Cardiac muscle cell (in vitro differentiated cells and primary cell): Measurements from ENCODE around the gene CAPN15. TPM values are rescaled to one million over a fixed set of nuclear protein-coding genes. Genes with fewer than 3 reads are reported as not detected.

ENCODE experiments used
- DNase-seq, 2 donors: peaks; one replicate each; pipeline versions ENCODE4 v3.0.0 to v3.0.0-alpha.2; 2010 to 2017; ENCODE audit warnings: low read depth in 1 of 2, low spot score in 1 of 2
- H3K27ac ChIP-seq: fragments of 200-600 bp; sonication (generic); 2 replicates; pipeline ENCODE4 v1.5.1; 2016
- H3K27me3 ChIP-seq: fragments of 200-600 bp; sonication (generic); 2 replicates; pipeline ENCODE4 v1.6.0; 2016; ENCODE audit warnings: control low read depth
- H3K36me3 ChIP-seq: fragments of 200-600 bp; sonication (generic); 2 replicates; pipeline ENCODE4 v1.5.1; 2016; ENCODE audit warnings: control low read depth
- H3K4me1 ChIP-seq: fragments of 200-600 bp; sonication (generic); 2 replicates; pipeline ENCODE4 v1.8.1; 2017; ENCODE audit warnings: low read depth, mild to moderate bottlenecking, mixed run types
- H3K4me3 ChIP-seq: fragments of 200-600 bp; sonication (generic); 2 replicates; pipeline ENCODE4 v1.5.1; 2016; ENCODE audit warnings: mild to moderate bottlenecking
- H3K9me3 ChIP-seq: fragments of 200-600 bp; sonication (generic); 2 replicates; pipeline ENCODE4 v1.5.1; 2017; ENCODE audit warnings: low read depth, mild to moderate bottlenecking, control low read depth
- CTCF ChIP-seq: IDR thresholded peaks from 2 replicates; pipeline ENCODE4 v1.5.1; 2012; ENCODE audit warnings: low read depth, mild to moderate bottlenecking, low read length
- polyA plus RNA-seq: library from polyadenylated mRNA; unstranded; fragments of >200 nt; fragmentation: Nextera tagmentation; extraction: Ambion mirVana; gene quantifications from 2 replicates; pipeline ENCODE4 v1.2.1, GENCODE V29; 2016
- total RNA-seq: library from RNA; depleted of rRNA; stranded (reverse); fragments of >200 nt; gene quantifications from 2 replicates; pipeline ENCODE4 v1.2.3, GENCODE V29; 2016

The CAPN15 gene
- total and polyA plus RNA-seq, 2 experiments from 2014 or later: 38.1 to 63.3 TPM

- Histone ChIP-seq H3K36me3 (no peaks in the 10 kb centered on the region), H3K4me3 (no peak overlapping the region), H3K27me3 (no peaks in the 10 kb centered on the region), H3K27ac (no peak overlapping the region), H3K9me3 (no peaks in the 10 kb centered on the region), H3K4me1 (peaks cover 26% of the 10 kb centered on the region)
- TF ChIP-seq CTCF: no peak
- DNase-seq: no peak
Observed at GRCh38 chr16:530111-530817, 2.8 kb downstream of the CAPN15 start.

GRCh38 chr16:531494-532125 lies 4.1 kb downstream of the CAPN15 start:
- Histone ChIP-seq H3K27me3 (no peaks in the 10 kb centered on the region), H3K4me3 (no peak overlapping the region), H3K4me1 (peaks cover 13% of the 10 kb centered on the region), H3K27ac (no peak overlapping the region), H3K36me3 (no peaks in the 10 kb centered on the region), H3K9me3 (no peaks in the 10 kb centered on the region)
- DNase-seq: no peak
- TF ChIP-seq CTCF: no peak

- no peaks in the 10 kb centered on the region for H3K36me3 ChIP-seq
- peaks cover 11% of the 10 kb centered on the region for H3K4me1 ChIP-seq
- H3K9me3 ChIP-seq: no peaks in the 10 kb centered on the region
- DNase-seq: peak in 1 of 2 donors; percentile 51
- TF ChIP-seq CTCF: no peak
- peak overlapping the region; percentile 41 for H3K27ac ChIP-seq
- no peaks in the 10 kb centered on the region for H3K27me3 ChIP-seq
- H3K4me3 ChIP-seq: no peak overlapping the region
Observed at GRCh38 chr16:533391-534123, 6.0 kb downstream of the CAPN15 start.

- Histone ChIP-seq H3K27me3 (no peaks in the 10 kb centered on the region), H3K27ac (peak overlapping the region; percentile 41), H3K9me3 (no peaks in the 10 kb centered on the region), H3K4me3 (no peak overlapping the region), H3K36me3 (no peaks in the 10 kb centered on the region), H3K4me1 (peaks cover 6% of the 10 kb centered on the region)
- no peak for DNase-seq
- no peak for TF ChIP-seq CTCF
Observed at GRCh38 chr16:534135-534534, 6.6 kb downstream of the CAPN15 start.

- DNase-seq: no peak
- Histone ChIP-seq H3K27ac (no peak overlapping the region), H3K4me1 (peaks cover 4% of the 10 kb centered on the region), H3K36me3 (no peaks in the 10 kb centered on the region), H3K9me3 (no peaks in the 10 kb centered on the region), H3K4me3 (no peak overlapping the region), H3K27me3 (no peaks in the 10 kb centered on the region)
- no peak for TF ChIP-seq CTCF
Observed at GRCh38 chr16:534856-535445, 7.4 kb downstream of the CAPN15 start.
